ENCODE results near the gene TRAFD1.
A peak's percentile ranks its signal among the peaks of the same experiment; 100 is the strongest.

Gene TRAFD1

GRCh38 chr12:112162241-112162790 lies 37.0 kb downstream of the TRAFD1 start:
- H3K27ac Mint-ChIP-seq: no peak overlapping the region
- H3K4me1 Mint-ChIP-seq (ENCODE audit: low read depth): peaks cover 21% of the 10 kb centered on the region
- peaks cover 10% of the 10 kb centered on the region for H3K9me3 Mint-ChIP-seq
- no peaks in the 10 kb centered on the region for H3K27me3 Mint-ChIP-seq
- no peak overlapping the region for H3K4me3 Mint-ChIP-seq
- peaks cover 51% of the 10 kb centered on the region for H3K36me3 Mint-ChIP-seq (ENCODE audit: low read depth)

- H3K4me1 Mint-ChIP-seq (ENCODE audit: low read depth): peaks cover 15% of the 10 kb centered on the region
Measured at GRCh38 chr12:112163056-112163455, 37.7 kb downstream of the TRAFD1 start.

GRCh38 chr12:112163471-112163991 lies 38.2 kb downstream of the TRAFD1 start:
- Mint-ChIP-seq H3K9me3 (no peaks in the 10 kb centered on the region), H3K27ac (no peak overlapping the region), H3K4me3 (no peak overlapping the region), H3K27me3 (no peaks in the 10 kb centered on the region), H3K36me3 (ENCODE audit: low read depth) (peaks cover 39% of the 10 kb centered on the region), H3K4me1 (ENCODE audit: low read depth) (peaks cover 10% of the 10 kb centered on the region)

More at GRCh38 chr12:112163056-112163455, 37.7 kb downstream of the TRAFD1 start:
- H3K9me3 Mint-ChIP-seq: peaks cover 3% of the 10 kb centered on the region
- H3K27me3 Mint-ChIP-seq: no peaks in the 10 kb centered on the region
- no peak overlapping the region for H3K27ac Mint-ChIP-seq
- H3K36me3 Mint-ChIP-seq (ENCODE audit: low read depth): peaks cover 44% of the 10 kb centered on the region
- no peak overlapping the region for H3K4me3 Mint-ChIP-seq

- Mint-ChIP-seq H3K27me3 (no peaks in the 10 kb centered on the region), H3K9me3 (no peaks in the 10 kb centered on the region), H3K4me1 (ENCODE audit: low read depth) (peaks cover 4% of the 10 kb centered on the region), H3K27ac (no peak overlapping the region), H3K4me3 (no peak overlapping the region), H3K36me3 (ENCODE audit: low read depth) (peaks cover 33% of the 10 kb centered on the region)
Measured at GRCh38 chr12:112164011-112164660, 38.8 kb downstream of the TRAFD1 start.

- H3K9me3 Mint-ChIP-seq: no peaks in the 10 kb centered on the region
- H3K4me1 Mint-ChIP-seq (ENCODE audit: low read depth): no peaks in the 10 kb centered on the region
- H3K36me3 Mint-ChIP-seq (ENCODE audit: low read depth): peaks cover 18% of the 10 kb centered on the region
- H3K27me3 Mint-ChIP-seq: no peaks in the 10 kb centered on the region
- H3K27ac Mint-ChIP-seq: no peak overlapping the region
- no peak overlapping the region for H3K4me3 Mint-ChIP-seq
Measured at GRCh38 chr12:112165624-112166023, 40.3 kb downstream of the TRAFD1 start.

GRCh38 chr12:112166051-112167015 lies 41.0 kb downstream of the TRAFD1 start:
- peaks cover 12% of the 10 kb centered on the region for H3K36me3 Mint-ChIP-seq (ENCODE audit: low read depth)
- no peak overlapping the region for H3K27ac Mint-ChIP-seq
- no peak overlapping the region for H3K4me3 Mint-ChIP-seq
- H3K4me1 Mint-ChIP-seq (ENCODE audit: low read depth): no peaks in the 10 kb centered on the region
- H3K27me3 Mint-ChIP-seq: no peaks in the 10 kb centered on the region
- H3K9me3 Mint-ChIP-seq: no peaks in the 10 kb centered on the region

- Mint-ChIP-seq H3K4me1 (ENCODE audit: low read depth) (no peaks in the 10 kb centered on the region), H3K27me3 (no peaks in the 10 kb centered on the region), H3K4me3 (no peak overlapping the region), H3K27ac (no peak overlapping the region), H3K36me3 (ENCODE audit: low read depth) (peaks cover 5% of the 10 kb centered on the region), H3K9me3 (no peaks in the 10 kb centered on the region)
Measured at GRCh38 chr12:112167031-112167461, 41.7 kb downstream of the TRAFD1 start.

- Mint-ChIP-seq H3K9me3 (no peaks in the 10 kb centered on the region), H3K4me1 (ENCODE audit: low read depth) (no peaks in the 10 kb centered on the region), H3K27ac (no peak overlapping the region), H3K4me3 (no peak overlapping the region), H3K36me3 (ENCODE audit: low read depth) (peaks cover 7% of the 10 kb centered on the region), H3K27me3 (no peaks in the 10 kb centered on the region)
Measured at GRCh38 chr12:112167718-112168525, 42.6 kb downstream of the TRAFD1 start.

- Mint-ChIP-seq H3K4me1 (ENCODE audit: low read depth) (no peaks in the 10 kb centered on the region), H3K4me3 (no peak overlapping the region), H3K36me3 (ENCODE audit: low read depth) (peaks cover 8% of the 10 kb centered on the region), H3K27me3 (no peaks in the 10 kb centered on the region), H3K27ac (no peak overlapping the region), H3K9me3 (no peaks in the 10 kb centered on the region)
Measured at GRCh38 chr12:112168561-112168971, 43.2 kb downstream of the TRAFD1 start.

- no peak overlapping the region for H3K4me3 Mint-ChIP-seq
- no peaks in the 10 kb centered on the region for H3K4me1 Mint-ChIP-seq (ENCODE audit: low read depth)
- H3K9me3 Mint-ChIP-seq: no peaks in the 10 kb centered on the region
- H3K27me3 Mint-ChIP-seq: no peaks in the 10 kb centered on the region
- peaks cover 8% of the 10 kb centered on the region for H3K36me3 Mint-ChIP-seq (ENCODE audit: low read depth)
- H3K27ac Mint-ChIP-seq: peak overlapping the region; percentile 3
Measured at GRCh38 chr12:112169161-112169872, 44.0 kb downstream of the TRAFD1 start.

GRCh38 chr12:112169966-112170365 lies 44.6 kb downstream of the TRAFD1 start:
- Mint-ChIP-seq H3K27ac (peak overlapping the region; percentile 3), H3K27me3 (no peaks in the 10 kb centered on the region), H3K4me3 (no peak overlapping the region), H3K36me3 (ENCODE audit: low read depth) (peaks cover 11% of the 10 kb centered on the region), H3K4me1 (ENCODE audit: low read depth) (no peaks in the 10 kb centered on the region), H3K9me3 (no peaks in the 10 kb centered on the region)

GRCh38 chr12:112170376-112170775 lies 45.0 kb downstream of the TRAFD1 start:
- no peaks in the 10 kb centered on the region for H3K9me3 Mint-ChIP-seq
- H3K36me3 Mint-ChIP-seq (ENCODE audit: low read depth): peaks cover 15% of the 10 kb centered on the region
- H3K27ac Mint-ChIP-seq: no peak overlapping the region
- H3K4me3 Mint-ChIP-seq: no peak overlapping the region
- no peaks in the 10 kb centered on the region for H3K4me1 Mint-ChIP-seq (ENCODE audit: low read depth)
- H3K27me3 Mint-ChIP-seq: no peaks in the 10 kb centered on the region

- H3K36me3 Mint-ChIP-seq (ENCODE audit: low read depth): peaks cover 22% of the 10 kb centered on the region
- H3K4me3 Mint-ChIP-seq: no peak overlapping the region
- H3K4me1 Mint-ChIP-seq (ENCODE audit: low read depth): no peaks in the 10 kb centered on the region
- no peaks in the 10 kb centered on the region for H3K27me3 Mint-ChIP-seq
- no peak overlapping the region for H3K27ac Mint-ChIP-seq
- H3K9me3 Mint-ChIP-seq: no peaks in the 10 kb centered on the region
Measured at GRCh38 chr12:112170971-112171596, 45.7 kb downstream of the TRAFD1 start.
